TTC549 (cell line): ENCODE results near the gene DPEP2.
"Not testable (repeated sequence)": the region's sequence is repeated elsewhere in the genome, so short reads cannot be mapped to it uniquely, and the experiment has no call there.

Source experiments
- FAIRE-seq: peaks from 2 replicates; lab custom pipeline; 2012; peaks lifted over from hg19 to GRCh38; lab: Jason Lieb, UNC

DPEP2 gene

DNA sequence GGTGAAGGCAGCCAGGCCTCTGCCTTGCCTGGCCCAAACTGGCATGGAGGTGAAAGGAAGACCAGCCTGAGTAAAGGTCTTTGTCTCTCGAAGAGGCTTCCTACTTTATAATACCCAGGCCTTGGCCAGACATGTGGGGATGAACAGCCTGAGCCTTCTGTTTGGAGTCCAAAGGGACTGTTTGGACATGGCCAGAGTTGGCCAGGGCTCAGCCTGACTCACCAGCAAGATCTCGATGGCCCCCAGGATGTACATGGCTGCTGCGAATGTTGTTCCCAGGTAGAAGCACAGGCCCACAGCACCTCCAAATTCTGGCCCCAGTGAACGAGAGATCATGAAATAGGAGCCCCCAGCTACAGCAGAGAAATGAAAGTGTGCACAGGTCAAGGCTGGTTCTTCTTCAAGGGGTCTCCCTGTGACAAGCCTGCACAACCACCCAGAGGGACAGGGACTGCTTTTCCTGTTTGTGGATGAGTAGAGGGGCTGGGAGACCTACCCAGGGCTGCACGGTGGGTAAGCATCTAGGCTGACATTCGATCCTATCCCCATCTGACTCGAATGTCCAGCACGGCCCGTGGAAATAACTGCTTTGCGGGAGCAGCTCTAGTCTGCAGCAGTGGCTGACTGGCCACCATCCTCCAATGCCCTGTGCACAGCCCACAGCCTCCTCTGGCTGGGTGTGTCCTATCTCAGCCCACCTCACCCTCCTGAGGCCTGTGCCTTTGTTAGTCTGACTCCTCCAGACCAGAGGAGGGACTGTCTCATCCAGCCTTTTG lies 44.7 kb downstream of the DPEP2 start:
- FAIRE-seq: no peak

DNA sequence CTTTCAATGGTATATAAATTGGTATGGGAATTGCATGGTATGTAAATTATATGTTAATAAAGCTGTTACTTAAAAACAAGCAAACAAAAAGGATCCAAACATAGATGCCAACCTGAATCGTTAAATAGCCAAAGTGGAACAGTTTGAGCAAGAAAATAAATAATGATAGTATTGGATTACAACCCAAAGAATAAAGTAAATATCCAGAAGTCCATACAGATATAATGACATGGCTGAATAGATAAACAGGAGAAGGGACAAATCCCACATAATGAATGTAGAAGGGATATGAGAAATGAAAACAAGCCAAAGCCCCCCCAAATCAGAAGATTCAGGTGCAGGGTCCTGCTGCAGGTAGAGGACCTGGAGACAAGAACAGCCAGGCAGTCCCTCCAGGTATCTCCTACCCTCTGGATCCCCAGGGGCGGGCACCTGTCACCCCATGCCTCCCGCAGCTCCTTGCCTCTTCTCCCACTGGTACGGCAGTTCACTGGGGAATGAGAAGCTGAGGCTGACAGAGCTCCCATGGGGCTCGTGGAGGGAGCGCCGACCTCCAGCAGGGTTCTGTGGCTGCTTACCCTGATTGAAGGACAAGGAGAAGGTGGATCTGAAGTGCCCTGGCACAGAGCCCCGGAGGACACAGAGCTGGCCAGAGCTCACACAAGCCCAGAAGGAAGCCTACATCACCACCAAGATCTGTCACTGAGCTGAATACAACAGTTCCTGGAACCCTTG lies 45.5 kb downstream of the DPEP2 start:
- no peak for FAIRE-seq

GRCh38 chr16:67951485-67951884 lies 47.8 kb downstream of the DPEP2 start:
- no peak for FAIRE-seq

DNA sequence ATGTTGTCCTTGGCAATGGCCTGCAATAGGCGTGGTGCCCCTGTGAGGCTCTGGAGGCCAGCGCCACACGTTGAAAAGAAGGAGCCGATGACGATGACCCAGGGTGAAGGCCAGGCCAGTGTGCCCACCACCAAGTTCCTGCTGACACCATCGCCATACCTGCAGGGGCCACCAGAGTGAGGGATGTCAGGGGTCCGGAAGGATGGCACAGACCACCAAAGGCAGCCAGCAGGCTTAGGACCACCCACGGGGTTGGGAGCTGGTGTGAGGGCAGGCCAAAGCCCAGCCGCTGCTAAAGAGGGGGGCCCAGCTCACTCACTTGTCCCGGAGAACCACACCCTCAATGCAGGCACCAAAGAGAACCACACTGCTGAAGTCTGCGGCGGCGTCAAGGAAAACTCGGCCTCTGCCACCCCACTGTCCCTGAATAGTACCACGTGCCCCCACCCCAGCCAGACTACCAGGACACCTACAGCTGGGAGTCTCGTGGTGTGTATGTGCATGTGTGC lies 48.9 kb downstream of the DPEP2 start:
- no peak for FAIRE-seq

- FAIRE-seq: no peak
Measured at GRCh38 chr16:67949645-67950044, 49.6 kb downstream of the DPEP2 start.

GRCh38 chr16:67948015-67948414 lies 51.3 kb downstream of the DPEP2 start:
- no peak for FAIRE-seq

DNA sequence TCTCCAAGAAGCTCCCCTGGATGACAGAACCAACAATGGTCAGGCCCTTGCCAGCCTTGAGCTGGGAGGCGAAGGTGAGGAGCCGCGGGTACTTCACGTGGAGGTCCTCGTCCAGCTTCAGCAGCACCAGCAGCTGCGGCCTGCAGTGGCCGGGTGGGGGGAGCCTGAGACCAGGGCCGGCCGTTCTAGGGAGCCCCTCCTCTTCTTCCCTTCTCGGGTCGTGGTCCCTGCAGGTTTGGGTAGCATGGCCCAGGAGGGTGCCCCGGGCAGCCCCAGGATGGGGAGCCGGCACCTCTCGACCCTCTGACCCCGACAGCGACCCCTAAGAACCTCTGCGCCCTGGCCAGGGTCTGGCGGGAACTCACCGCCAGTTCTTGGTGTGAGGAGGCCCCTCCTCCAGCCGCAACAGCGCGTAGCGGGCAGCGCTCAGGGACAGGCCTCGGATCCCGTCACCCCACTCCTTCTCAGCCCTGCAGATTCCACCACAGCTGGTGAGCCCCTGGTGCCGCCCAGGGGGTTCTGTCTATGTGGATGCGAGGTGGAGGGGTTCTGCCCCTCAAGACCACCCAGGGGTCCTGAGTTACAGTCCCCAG lies 52.2 kb downstream of the DPEP2 start:
- FAIRE-seq: no peak

DNA sequence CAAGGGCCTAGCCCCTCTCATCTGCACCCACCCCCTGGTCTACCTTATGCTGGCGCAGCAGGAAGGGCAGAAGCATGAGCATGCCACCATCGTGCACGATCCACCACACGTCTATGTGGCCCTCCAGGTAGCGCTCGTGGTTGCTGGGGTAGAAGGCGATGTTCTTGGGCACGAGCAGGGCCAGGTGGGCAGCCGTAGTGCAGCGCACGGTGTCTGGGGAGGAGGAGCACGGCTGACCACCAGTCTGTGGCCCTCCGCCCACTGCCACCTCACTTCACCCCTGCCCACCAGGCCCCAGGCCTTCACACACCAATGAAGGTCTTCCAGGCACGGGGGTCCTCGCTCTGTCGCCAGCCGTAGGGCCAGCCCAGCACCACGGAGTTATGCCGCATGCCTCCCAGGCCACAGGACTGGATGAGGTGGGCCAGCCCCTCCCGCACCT lies 53.1 kb downstream of the DPEP2 start:
- FAIRE-seq: no peak

GRCh38 chr16:67945392-67945933 lies 53.8 kb downstream of the DPEP2 start:
- no peak for FAIRE-seq

DNA sequence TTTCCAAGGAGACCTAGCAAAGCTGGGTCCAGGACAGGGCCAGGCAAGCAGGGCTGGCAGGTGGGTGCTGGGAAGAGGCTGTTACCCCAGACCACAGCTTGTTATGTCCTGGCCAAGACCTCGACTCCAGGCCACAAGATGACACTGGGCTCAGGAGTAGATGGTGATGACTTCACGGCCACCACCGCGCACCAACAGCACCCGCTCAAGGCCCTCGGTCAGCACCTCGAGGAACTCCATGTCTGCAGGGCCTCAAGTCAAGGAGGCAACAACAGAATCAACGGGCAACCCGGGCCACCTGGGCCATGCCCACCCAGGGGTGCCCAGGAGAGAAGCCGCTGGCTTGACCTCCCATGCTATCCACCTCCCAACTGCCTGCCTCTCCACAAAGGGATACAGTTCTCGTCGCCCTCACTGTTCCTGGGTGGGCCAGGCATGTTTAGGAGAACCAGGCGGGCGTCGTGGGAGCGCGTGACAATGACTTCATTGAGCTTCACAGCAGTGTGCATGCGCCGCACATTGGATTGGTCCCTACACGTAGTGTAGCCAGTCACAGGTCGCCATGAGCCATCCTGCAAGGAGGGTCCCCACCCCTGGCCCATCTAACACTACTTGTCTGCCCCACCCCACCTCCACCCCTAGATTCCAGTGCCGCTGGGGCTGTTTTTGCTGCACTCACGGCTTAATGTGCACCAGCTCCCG lies 54.4 kb downstream of the DPEP2 start:
- no peak for FAIRE-seq

- no peak for FAIRE-seq
Measured at GRCh38 chr16:67943619-67944504, 55.4 kb downstream of the DPEP2 start, which contains the start of gene LCAT. Gene LCAT (minus strand): TSS chr16:67944120. CDS start chr16:67944101, 19 bp downstream.

GRCh38 chr16:67943256-67943618 lies 56.0 kb downstream of the DPEP2 start:
- FAIRE-seq: no peak

- no peak for FAIRE-seq
Measured at GRCh38 chr16:67942510-67943255, 56.6 kb downstream of the DPEP2 start.

DNA sequence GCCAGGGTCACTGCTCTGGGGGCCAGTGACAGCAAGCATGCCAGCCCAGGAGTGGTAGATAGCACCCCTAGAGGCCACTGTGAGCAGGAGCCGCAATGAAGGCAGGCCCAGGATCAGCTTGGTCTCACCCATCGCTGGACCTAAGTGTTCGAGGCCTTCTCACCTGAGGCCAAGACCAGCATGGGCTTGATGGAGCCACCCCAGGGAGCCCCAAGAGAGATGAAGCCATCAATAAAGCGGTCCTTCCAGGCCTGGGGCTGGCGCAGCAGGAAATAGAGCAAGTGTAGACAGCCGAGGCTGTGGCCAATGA lies 57.1 kb downstream of the DPEP2 start:
- FAIRE-seq: no peak

DNA sequence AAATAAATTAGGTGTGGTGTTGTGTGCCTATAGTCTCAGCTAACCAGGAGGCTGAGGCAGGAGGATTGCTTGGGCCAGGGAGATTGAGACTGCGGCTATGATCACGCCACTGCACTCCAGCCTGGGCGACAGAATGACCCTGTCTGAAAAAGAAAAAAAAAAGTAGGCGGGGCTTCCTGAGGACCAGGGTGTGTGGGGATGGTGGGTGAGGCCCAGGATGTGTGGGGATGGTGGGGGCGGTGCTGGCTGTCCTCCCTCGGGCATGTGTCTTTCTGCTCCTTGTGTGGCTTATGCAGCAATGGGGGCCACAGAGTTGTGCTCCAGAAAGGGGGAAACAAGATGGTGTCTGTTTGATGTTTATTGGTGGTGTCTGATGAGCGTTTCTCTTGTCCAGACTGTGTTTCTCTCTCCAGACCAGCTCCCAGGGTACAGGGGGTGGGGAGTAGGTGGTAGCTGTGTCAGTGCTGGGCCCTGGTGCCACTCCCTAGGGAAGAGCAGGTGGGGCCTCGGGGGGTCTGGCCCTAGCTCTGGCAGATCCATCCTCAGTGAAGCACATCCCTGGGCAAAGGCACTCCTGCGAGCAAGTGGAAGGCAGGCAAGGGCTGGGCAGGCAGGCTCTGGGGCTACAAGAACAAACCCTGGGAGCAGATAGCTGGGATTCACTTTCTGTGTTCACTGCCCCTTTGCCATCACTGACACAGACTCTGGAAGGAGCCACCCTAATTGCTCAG lies 57.6 kb downstream of the DPEP2 start:
- FAIRE-seq: no peak

DNA sequence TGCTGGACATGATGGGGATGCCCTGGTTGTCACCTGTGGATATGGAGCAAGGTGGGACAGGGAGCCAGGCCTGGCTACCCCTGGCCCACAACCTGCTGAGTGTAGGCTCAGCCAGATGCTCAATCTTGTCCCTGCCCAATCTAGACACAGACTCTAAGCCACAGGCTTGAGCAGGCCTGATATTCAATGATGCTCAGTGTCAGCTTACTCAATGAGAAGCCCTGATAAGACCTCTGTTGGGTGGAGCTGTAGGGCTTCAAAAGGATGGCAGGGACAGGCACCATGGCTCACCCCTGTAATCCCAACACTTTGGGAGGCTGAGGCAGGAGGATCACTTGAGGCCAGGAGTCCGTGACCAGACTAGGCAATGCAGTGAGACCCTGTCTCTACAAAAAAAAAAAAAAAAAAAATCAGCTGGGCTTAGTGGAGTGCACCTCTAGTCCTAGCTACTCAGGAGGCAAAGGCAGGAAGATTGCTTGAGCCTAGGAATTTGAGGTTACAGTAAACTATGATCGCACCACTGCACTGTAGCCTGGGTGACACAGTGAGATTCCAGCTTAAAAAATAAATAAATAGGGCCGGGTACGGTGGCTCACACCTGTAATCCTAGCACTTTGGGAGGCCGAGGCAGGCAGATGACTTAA lies 58.7 kb downstream of the DPEP2 start:
- FAIRE-seq: no peak

DNA sequence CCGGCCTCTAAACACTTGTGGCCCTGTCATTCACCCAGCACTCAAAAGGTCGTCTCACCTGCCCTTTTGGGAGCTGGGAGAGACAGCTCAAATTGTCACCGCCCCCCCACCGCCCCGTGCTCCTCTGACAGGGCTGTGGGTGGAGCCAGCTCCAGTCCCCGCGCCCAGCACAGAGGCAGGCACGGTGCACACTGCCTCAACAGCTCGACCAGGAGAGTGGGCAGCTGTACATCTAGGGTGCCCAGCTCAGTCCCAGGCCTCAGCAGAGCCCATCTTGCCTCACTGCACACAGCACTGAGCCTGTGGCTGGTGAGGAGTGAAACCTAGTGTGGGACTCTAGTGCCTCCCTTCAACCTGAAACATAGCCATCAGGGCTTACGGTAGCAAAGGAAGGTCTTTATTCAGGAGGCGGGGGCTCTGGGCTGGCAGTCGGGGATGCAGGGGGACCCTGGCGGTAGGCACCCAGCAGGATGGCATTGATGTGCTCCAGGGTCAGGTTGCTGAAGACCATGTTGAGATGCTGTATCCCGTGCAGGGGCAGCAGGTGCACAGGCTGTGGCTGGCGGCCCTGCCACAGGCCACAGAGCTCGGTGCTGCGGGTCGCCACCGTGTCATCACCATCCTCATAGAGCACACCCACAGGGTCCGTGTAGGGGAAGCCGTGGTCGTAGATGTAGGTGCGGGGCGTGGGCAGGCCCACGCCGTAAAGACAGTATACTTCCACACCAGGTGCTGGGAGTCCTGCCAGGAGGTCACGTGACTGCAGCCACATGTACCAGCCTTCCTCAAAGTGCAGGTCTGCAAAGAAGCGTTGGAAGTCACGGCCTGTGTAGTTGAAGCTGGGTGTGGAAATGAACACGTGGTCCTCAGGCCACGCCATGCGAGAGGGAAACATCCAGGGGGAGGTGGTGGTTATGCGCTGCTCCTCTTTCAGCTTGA lies 59.5 kb downstream of the DPEP2 start:
- no peak for FAIRE-seq

DNA sequence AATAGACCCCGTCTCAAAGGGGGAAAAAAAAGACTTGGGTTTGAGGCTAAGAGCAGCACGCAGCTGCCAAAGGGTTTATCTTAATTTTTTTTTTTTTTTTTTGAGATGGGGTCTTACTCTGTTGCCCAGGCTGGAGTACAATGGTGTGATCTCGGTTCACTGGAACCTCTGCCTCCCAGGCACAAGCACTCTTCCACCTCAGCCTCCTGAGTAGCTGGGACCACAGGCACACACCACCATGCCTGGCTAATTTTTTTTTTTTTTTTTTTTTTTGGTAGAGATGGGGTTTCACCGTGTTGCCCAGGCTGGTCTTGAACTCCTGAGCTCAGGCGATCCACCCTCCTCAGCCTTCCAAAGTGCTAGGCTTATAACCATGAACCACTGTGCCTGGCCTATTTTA lies 61.6 kb downstream of the DPEP2 start:
- FAIRE-seq: not testable (repeated sequence)
